Karpas-422 (cell line): ENCODE data around the gene NOS1AP. TPM values are rescaled to one million over a fixed set of nuclear protein-coding genes. Genes with fewer than 3 reads are reported as not detected.

Source experiments
- DNase-seq: peaks from one replicate; pipeline ENCODE4 v3.0.0-alpha.2; 2015
- H2AFZ ChIP-seq: fragments of 200-600 bp; sonication (generic); 2 replicates; pipeline ENCODE4 v1.6.1; 2014; ENCODE audit warnings: antibody characterized with exemption, low read length, mixed read lengths
- H3K27ac ChIP-seq: fragments of 200-600 bp; sonication (generic); 2 replicates; pipeline ENCODE4 v1.5.1; 2014; ENCODE audit warnings: mild to moderate bottlenecking, low read length, moderate library complexity
- H3K27me3 ChIP-seq: fragments of 200-600 bp; sonication (generic); 2 replicates; pipeline ENCODE4 v1.6.1; 2014; ENCODE audit warnings: low read length, mixed read lengths
- H3K36me3 ChIP-seq: fragments of 200-600 bp; sonication (generic); 2 replicates; pipeline ENCODE4 v1.6.1; 2014; ENCODE audit warnings: low read length, mixed read lengths; ENCODE audit not compliant: insufficient read depth
- H3K4me1 ChIP-seq: fragments of 200-600 bp; sonication (generic); 2 replicates; pipeline ENCODE4 v1.6.1; 2014; ENCODE audit warnings: mild to moderate bottlenecking, low read length, mixed read lengths
- H3K4me2 ChIP-seq: fragments of 200-600 bp; sonication (generic); 2 replicates; pipeline ENCODE4 v1.6.1; 2014; ENCODE audit warnings: low read length, low read depth, mild to moderate bottlenecking; ENCODE audit not compliant: poor library complexity, severe bottlenecking
- H3K4me3 ChIP-seq: fragments of 200-600 bp; sonication (generic); 2 replicates; pipeline ENCODE4 v1.5.1; 2014; ENCODE audit warnings: mild to moderate bottlenecking, antibody characterized with exemption, low read length, mixed read lengths
- H3K79me2 ChIP-seq: fragments of 200-600 bp; sonication (generic); 2 replicates; pipeline ENCODE4 v1.6.1; 2014; ENCODE audit warnings: mild to moderate bottlenecking, low read length, mixed read lengths
- H3K9ac ChIP-seq: fragments of 200-600 bp; sonication (generic); 2 replicates; pipeline ENCODE4 v1.6.0; 2014; ENCODE audit warnings: low read length
- H3K9me2 ChIP-seq: fragments of 200-600 bp; sonication (generic), shearing (Covaris generic); replicated peaks from 2 replicates; pipeline ENCODE4 v1.6.0; 2014; ENCODE audit warnings: mild to moderate bottlenecking, low read length, moderate library complexity; ENCODE audit not compliant: insufficient read depth
- H3K9me3 ChIP-seq: fragments of 300-700, 200-600 bp; sonication (generic); 2 replicates; pipeline ENCODE4 v1.6.1; 2014; ENCODE audit warnings: low read length, mixed read lengths
- H4K20me1 ChIP-seq: fragments of 200-600 bp; sonication (generic); 2 replicates; pipeline ENCODE4 v1.6.1; 2014; ENCODE audit warnings: mild to moderate bottlenecking, antibody characterized with exemption, low read length, low read depth; ENCODE audit not compliant: insufficient read depth
- total RNA-seq: library from RNA; depleted of rRNA; stranded (reverse); fragments of >200 nt; shearing (Covaris generic); gene quantifications from 2 replicates; pipeline ENCODE4 v1.2.3, GENCODE V29; 2014; ENCODE audit warnings: low replicate concordance

The NOS1AP gene
- total RNA-seq, 1 experiment from 2014 or later, result not detected

DNA sequence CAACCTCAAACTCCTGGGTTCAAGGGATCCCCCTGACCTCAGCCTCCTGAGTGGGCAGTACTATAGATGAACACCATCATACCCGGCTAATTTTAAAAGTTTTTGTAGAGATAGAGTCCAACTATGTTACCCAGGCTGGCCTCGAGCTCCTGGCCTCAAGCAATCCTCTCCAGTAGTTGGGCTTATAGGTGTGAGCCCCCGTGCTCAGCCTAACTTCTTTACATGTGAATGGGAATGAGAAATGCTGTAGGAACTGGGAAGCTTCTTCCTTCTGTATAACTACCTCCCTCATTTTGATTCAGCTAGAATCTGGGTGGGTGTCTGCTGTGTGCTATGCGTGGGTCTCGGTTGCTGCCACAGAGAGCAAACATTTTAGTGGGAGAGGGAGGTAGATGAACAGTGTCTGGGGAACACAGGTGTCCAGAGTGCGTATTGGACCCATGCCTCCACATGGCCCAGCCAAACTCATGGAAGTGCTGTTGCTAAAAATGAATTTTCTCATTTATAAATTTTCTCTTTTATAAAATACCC, 150.6 kb downstream of the NOS1AP start:
- Histone ChIP-seq H3K36me3 (no peaks in the 10 kb centered on the region), H4K20me1 (no peaks in the 10 kb centered on the region), H3K9me3 (no peaks in the 10 kb centered on the region), H3K4me1 (peaks cover 16% of the 10 kb centered on the region), H3K27me3 (no peaks in the 10 kb centered on the region), H3K9ac (no peak overlapping the region), H3K9me2 (no peaks in the 10 kb centered on the region), H3K79me2 (no peaks in the 10 kb centered on the region), H2AFZ (no peak overlapping the region), H3K4me3 (no peak overlapping the region), H3K4me2 (no peak overlapping the region), H3K27ac (no peak overlapping the region)
- DNase-seq, result no peak

GRCh38 chr1:162222014-162222413, 152.5 kb downstream of the NOS1AP start:
- Histone ChIP-seq H3K9ac (no peak overlapping the region), H3K4me1 (peaks cover 7% of the 10 kb centered on the region), H3K9me3 (no peaks in the 10 kb centered on the region), H4K20me1 (no peaks in the 10 kb centered on the region), H3K4me3 (no peak overlapping the region), H3K36me3 (no peaks in the 10 kb centered on the region), H3K27ac (no peak overlapping the region), H2AFZ (no peak overlapping the region), H3K9me2 (no peaks in the 10 kb centered on the region), H3K79me2 (no peaks in the 10 kb centered on the region), H3K27me3 (no peaks in the 10 kb centered on the region), H3K4me2 (no peak overlapping the region)
- DNase-seq, result no peak

GRCh38 chr1:162222730-162223129, 153.2 kb downstream of the NOS1AP start:
- Histone ChIP-seq H3K79me2 (no peaks in the 10 kb centered on the region), H3K9me2 (no peaks in the 10 kb centered on the region)
- DNase-seq, result no peak

GRCh38 chr1:162223488-162223887, 154.0 kb downstream of the NOS1AP start:
- H3K79me2 ChIP-seq, result no peaks in the 10 kb centered on the region
- H3K9ac ChIP-seq, result no peak overlapping the region
- no peaks in the 10 kb centered on the region for H3K36me3 ChIP-seq
- no peak overlapping the region for H3K4me3 ChIP-seq
- DNase-seq, result no peak
- no peaks in the 10 kb centered on the region for H3K9me2 ChIP-seq
- H3K4me1 ChIP-seq, result peaks cover 7% of the 10 kb centered on the region
- H3K27me3 ChIP-seq, result no peaks in the 10 kb centered on the region
- no peak overlapping the region for H2AFZ ChIP-seq
- H3K27ac ChIP-seq, result no peak overlapping the region
- no peaks in the 10 kb centered on the region for H3K9me3 ChIP-seq
- no peaks in the 10 kb centered on the region for H4K20me1 ChIP-seq
- H3K4me2 ChIP-seq, result no peak overlapping the region

More at GRCh38 chr1:162222730-162223129, 153.2 kb downstream of the NOS1AP start:
- Histone ChIP-seq H4K20me1 (no peaks in the 10 kb centered on the region), H3K36me3 (no peaks in the 10 kb centered on the region), H3K27me3 (no peaks in the 10 kb centered on the region), H2AFZ (no peak overlapping the region), H3K4me3 (no peak overlapping the region), H3K27ac (no peak overlapping the region), H3K4me1 (peaks cover 7% of the 10 kb centered on the region), H3K9me3 (no peaks in the 10 kb centered on the region), H3K9ac (no peak overlapping the region), H3K4me2 (no peak overlapping the region)

DNA sequence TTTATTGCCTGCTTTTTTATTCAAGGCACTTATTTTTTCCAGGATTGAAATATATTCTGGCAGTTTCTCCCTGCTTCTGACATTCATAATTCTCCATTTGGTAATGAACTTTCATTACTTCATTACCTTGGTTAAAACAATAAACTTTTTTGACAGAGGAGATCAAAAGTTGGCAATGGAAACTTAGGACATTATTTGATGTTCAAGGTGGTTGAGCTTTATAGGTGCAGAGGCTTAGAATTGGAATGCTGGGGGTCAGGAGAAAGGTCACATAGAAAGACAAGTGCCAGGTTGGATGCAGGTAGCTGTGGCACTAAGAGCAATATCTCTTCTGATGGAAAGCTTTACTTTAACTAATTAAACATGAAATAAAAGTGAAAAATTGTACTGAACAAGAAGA, 154.8 kb downstream of the NOS1AP start:
- no peaks in the 10 kb centered on the region for H3K79me2 ChIP-seq
- no peaks in the 10 kb centered on the region for H3K27me3 ChIP-seq
- H3K4me1 ChIP-seq, result peaks cover 7% of the 10 kb centered on the region
- H3K27ac ChIP-seq, result no peak overlapping the region
- H3K4me3 ChIP-seq, result no peak overlapping the region
- DNase-seq, result no peak
- H2AFZ ChIP-seq, result no peak overlapping the region
- H4K20me1 ChIP-seq, result no peaks in the 10 kb centered on the region
- no peak overlapping the region for H3K4me2 ChIP-seq
- H3K9ac ChIP-seq, result no peak overlapping the region
- no peaks in the 10 kb centered on the region for H3K9me3 ChIP-seq
- H3K36me3 ChIP-seq, result no peaks in the 10 kb centered on the region
- no peaks in the 10 kb centered on the region for H3K9me2 ChIP-seq

DNA sequence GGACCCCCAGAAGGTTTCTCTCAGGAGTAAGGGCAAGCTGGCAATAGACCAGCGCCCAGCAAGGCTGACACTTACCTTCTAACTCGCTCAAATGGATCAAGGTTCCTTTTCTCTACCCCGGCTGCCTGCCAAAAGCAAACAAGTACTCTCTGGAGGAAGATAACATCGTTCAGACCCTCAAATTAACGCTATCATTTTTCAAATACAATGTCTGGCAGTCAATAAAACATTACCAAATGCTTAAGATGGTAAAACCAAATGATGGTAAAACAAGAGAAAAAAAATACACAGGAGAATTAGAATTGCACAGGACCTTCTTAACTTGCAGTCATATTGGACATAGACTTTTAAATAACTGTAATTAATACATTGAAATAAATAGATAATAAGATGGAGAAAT, 159.1 kb downstream of the NOS1AP start:
- Histone ChIP-seq H3K9ac (no peak overlapping the region), H3K9me3 (no peaks in the 10 kb centered on the region), H3K27me3 (no peaks in the 10 kb centered on the region), H3K9me2 (no peaks in the 10 kb centered on the region), H3K4me3 (no peak overlapping the region), H3K79me2 (no peaks in the 10 kb centered on the region), H3K36me3 (no peaks in the 10 kb centered on the region), H2AFZ (no peak overlapping the region), H3K4me1 (peaks cover 7% of the 10 kb centered on the region), H3K4me2 (no peak overlapping the region), H3K27ac (no peak overlapping the region), H4K20me1 (no peaks in the 10 kb centered on the region)
- DNase-seq, result no peak

DNA sequence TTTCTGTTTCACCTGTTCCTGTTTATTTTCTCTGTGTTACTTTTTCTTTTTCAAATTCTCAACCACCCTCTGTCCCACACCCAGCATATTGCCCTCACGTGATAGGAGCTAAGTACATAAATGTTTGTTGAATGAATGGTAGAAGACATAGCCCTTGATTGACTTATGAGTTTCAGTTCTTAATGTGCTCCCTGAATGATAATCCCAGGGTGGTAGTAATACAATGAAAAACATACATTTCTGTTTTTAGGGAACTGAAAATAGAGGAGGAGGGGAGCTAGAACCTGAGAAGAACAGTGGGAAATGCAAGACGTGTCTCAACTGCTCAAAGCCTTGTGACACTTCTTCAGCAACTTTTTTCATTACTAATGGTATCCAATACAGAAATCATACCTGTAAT, 160.1 kb downstream of the NOS1AP start:
- no peak overlapping the region for H3K9ac ChIP-seq
- no peak overlapping the region for H3K4me2 ChIP-seq
- H3K9me2 ChIP-seq, result no peaks in the 10 kb centered on the region
- no peaks in the 10 kb centered on the region for H4K20me1 ChIP-seq
- H3K79me2 ChIP-seq, result no peaks in the 10 kb centered on the region
- no peaks in the 10 kb centered on the region for H3K27me3 ChIP-seq
- no peak overlapping the region for H3K4me3 ChIP-seq
- no peak overlapping the region for H3K27ac ChIP-seq
- DNase-seq, result no peak
- H2AFZ ChIP-seq, result no peak overlapping the region
- no peaks in the 10 kb centered on the region for H3K36me3 ChIP-seq
- no peaks in the 10 kb centered on the region for H3K9me3 ChIP-seq
- peaks cover 7% of the 10 kb centered on the region for H3K4me1 ChIP-seq

DNA sequence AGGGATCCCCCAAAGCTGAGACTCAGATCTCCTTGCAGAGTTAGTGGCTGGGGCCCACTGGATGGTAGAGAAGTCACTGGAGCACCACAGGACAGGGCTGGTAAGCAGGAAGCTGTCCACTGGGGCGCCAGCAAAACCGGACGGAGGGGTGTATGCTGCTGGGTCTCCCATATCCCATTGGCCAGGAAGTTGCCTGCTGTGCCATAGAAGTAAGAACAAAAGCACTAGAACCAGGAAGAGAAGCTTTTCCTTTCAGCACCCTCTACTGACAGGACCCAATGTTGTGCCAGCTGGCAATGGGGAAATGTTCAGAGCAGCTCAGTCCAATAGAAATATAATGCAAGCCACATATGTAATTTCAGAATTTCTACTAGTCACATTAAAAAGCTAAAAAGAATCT, 160.6 kb downstream of the NOS1AP start:
- no peaks in the 10 kb centered on the region for H3K36me3 ChIP-seq
- H3K4me3 ChIP-seq, result no peak overlapping the region
- no peak overlapping the region for H3K27ac ChIP-seq
- no peaks in the 10 kb centered on the region for H3K79me2 ChIP-seq
- H3K4me1 ChIP-seq, result peaks cover 7% of the 10 kb centered on the region
- H4K20me1 ChIP-seq, result no peaks in the 10 kb centered on the region
- H3K9me3 ChIP-seq, result no peaks in the 10 kb centered on the region
- no peak overlapping the region for H2AFZ ChIP-seq
- no peak overlapping the region for H3K4me2 ChIP-seq
- DNase-seq, result no peak
- no peak overlapping the region for H3K9ac ChIP-seq
- no peaks in the 10 kb centered on the region for H3K9me2 ChIP-seq
- H3K27me3 ChIP-seq, result no peaks in the 10 kb centered on the region

DNA sequence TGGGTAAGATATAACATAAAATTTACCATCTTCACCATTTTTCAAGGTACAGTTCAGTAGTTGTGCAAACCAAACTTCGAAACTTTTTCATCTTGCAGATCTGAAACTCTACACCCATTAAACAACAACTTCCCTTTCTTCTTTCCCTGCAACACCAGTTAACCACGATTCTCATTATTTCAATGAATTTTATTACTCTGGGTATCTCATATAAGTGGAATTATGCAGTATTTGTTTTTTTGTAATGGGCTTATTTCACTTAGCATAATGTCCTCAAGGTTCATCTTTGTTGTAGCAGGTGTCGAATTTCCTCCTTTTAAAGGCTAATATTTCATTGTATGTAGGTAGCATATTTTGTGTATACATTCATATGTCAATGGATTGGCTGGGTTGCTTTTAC, 161.0 kb downstream of the NOS1AP start:
- Histone ChIP-seq H3K4me2 (no peak overlapping the region), H3K9me2 (no peaks in the 10 kb centered on the region), H3K4me3 (no peak overlapping the region), H4K20me1 (no peaks in the 10 kb centered on the region), H3K4me1 (peaks cover 7% of the 10 kb centered on the region), H3K79me2 (no peaks in the 10 kb centered on the region), H3K9ac (no peak overlapping the region), H3K9me3 (no peaks in the 10 kb centered on the region), H3K27ac (no peak overlapping the region), H3K36me3 (no peaks in the 10 kb centered on the region), H2AFZ (no peak overlapping the region), H3K27me3 (no peaks in the 10 kb centered on the region)
- no peak for DNase-seq
